SIG-M5 (cell line): ENCODE results near the gene SUGP2.

Experiments used
- DNase-seq: peaks from one replicate; lab custom pipeline; 2025; lab: John Stamatoyannopoulos, UW

The SUGP2 gene

DNA sequence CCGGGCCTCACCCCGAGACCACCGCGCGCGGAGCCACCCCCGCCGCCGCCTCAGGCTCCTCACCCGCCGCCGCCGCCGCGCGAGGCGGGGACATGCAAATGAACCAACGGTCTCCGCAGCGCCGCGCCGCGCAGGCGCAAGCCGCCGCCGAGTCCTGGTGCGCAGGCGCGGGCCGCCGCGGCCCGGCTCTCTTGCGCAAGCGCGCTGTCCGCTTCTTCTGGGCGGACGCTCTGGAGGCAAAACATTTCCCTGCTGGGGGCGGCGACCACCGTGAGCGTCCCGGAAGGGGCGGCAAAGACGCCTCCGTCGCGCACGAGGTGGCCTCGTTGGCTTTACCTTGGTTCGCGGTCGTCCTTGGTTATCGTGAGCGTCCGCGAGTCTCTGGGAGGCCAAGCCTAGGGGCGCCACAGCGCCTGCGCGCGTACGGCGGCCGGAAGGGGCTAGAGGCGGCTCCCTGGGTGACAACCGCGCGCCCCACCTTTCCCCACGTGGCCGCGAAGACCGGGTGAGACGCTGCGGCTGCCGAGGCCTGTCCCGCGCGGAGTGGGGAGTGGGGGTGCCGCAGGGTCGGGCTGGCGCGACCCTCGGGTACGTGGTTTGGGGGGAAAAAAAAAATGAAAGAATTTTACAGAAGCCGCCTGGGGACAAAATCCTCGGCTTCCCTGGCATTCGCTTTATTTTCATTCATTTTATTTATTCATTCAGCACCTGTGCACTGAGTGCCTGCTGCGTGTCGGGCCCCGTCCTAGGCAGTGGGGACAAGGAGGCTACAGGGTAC lies at the start of gene SUGP2, which contains the start of gene ARMC6:
Gene SUGP2 (minus strand): TSS at position 92 of the 778 bp plus-strand sequence. CDS start 2,446 bp downstream, outside the sequence.
Gene ARMC6 (plus strand): TSS at position 178 of the 778 bp plus-strand sequence. CDS start 607 bp downstream, outside the sequence.
- peak; percentile 58 for DNase-seq

DNA sequence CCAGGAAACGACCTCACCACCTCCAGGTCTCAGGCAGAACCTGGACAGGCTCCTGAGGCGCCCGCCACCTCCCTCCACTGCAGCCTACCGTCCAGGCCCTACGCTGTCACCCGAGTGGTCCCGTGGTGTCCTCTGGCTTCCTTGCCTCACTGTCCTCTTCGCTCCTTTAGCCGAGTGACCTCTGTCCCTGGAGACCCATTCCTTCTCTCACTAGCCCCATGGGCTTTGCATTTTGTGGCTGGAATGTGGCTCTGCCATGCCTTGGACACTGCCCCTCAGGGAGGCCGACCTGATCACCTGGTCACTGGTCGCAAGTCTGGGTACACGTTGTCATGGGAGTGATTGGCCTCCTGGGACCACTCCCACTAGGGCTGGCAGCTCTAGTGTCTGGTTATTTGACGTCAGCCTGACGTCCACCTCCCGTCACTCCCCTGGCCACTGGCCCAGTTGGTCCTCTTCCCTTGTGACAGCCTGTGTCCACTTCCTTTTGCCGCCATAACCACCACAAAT lies 48.4 kb upstream of the SUGP2 start:
- no peak for DNase-seq

DNA sequence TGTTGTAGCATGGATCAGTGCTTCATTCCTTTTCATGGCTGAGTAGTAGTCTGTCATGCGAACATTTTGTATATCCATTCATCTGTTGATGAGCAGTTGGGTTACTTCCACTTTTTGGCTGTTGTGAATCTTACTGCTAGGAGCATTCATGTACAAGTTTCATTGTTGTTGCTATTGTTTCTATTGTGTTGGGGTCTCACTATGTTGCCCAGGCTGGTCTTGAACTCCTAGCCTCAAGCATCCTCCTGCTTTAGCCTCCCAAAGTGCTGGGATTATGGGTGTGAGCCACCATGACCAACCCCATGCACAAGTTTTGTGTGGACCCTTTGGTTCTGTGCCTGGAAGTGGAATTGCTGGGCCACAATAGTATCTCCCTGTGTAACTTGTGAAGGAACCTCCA lies 46.3 kb upstream of the SUGP2 start:
- DNase-seq = no peak

DNA sequence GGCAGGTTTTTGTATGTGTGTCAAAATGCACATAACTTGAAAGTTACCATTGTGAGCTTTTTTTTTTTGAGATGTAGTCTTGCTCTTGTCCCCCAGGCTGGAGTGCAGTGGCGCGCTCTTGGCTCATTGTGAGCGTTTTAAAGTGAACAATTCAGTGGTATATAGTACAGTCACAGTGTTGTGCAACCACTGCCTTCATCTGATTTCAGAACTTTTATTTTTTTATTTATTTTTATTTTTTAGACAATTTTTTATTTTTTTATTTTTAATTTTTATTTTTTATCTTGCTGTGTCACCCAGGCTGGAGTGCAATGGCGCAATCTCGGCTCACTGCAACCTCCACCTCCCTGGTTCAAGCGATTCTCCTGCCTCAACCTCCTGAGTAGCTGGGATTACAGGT lies 45.5 kb upstream of the SUGP2 start:
- no peak for DNase-seq

DNA sequence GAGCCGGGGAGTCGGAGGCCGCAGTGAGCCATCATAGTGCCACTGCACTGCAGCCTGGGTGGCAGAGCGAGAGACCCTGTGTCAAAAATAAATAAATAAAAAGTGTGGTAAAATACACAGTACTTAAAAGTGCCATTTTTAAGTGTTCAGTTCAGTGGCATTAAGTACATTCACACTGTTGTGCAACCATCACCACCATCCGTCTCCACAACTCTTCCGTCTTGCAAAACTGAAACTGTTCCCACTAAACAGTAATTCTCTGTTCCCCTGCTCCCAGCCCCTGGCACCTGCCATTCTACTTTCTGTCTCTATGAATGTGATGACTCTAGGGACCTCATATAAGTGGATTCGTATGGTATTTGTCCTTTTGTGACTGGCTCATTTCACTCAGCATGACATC lies 43.8 kb upstream of the SUGP2 start:
- no peak for DNase-seq

DNA sequence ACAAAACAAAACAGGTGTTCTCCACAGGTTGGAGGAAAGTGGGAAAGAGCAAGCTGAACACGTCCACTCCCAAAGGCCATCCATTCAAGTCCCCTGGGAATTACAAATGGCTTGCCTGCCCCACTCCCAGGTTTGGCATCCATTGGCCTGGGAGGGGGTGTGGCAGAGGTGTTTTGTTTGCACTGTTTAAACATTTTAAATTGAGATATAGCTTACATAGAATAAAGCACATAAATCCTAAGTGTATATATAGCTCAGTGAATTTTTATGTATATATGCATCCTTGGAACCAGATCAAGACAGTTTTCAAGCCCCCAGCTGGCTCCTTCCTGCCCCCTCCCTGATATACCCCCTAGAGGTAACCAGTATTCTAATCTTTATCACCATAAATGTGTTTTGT lies 43.2 kb upstream of the SUGP2 start:
- DNase-seq = no peak

DNA sequence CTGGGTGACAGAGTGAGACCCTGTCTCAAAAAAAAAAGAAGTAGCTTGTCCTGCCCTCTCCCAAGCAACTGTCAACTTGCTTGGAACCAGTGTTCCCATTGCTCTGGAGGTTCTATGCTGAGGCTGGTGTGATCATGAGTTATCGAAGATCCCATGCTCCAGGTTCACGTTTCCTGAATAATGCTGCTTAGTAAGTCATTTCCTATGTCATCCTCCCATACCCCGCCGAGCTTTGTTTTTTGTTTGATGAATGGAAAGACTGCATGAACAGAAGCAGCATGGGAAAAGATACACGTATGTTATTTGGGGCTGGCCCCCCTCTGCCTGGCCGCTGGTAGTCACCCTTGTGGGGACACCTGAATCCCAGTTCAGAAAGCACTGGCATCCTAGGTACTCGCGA lies 41.8 kb upstream of the SUGP2 start:
- no peak for DNase-seq

DNA sequence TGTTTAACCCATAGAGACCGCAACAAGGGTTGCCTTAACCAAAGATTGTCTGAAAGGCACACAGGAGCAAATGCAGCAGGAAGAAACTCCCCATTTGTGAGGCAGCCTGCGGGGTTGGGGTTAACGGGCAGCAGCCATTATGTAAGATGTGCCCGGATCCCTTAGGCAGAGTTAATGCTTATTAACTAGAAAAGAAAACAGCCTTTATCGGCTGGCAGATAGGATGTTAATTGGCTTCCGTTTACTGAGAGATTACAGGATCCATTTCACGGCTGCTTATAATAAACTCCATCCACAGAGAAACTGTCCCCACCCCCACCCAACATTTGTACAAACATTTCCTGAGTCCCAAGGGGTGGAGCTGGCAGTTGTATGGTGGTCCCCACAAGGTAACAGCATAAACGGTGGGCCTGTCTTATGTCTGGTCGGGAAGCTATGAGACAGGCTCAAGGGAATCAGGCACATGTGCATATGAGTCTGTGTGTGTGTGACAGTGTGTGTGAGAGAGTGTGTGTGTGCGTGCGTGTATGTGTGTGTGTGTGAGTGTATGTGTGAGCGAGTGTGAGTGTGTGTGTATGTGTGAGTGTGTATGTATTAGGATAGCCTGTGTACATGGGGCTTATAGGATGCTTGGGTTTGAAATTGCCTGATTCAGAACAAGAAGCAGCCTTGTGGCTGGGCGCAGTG lies 41.0 kb upstream of the SUGP2 start:
- no peak for DNase-seq

DNA sequence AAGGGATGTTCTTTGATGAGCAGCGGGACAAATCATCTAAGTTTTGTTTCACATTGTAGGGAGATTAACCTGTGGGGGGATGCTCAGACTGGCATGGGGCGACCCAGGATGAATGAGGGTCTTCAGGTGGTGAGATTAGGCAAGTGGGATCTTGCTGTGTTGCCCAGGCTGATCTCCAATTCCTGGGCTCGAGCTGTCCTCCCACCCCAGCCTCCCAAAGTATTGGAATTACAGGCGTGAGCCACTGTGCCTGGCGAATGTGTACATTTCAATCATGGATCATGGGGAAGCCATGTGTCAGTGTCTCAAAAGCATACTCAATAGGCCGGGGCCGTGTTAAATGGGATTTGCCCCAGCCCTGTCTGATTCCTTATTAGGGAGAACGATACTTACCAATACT lies 38.6 kb upstream of the SUGP2 start:
- DNase-seq = no peak

DNA sequence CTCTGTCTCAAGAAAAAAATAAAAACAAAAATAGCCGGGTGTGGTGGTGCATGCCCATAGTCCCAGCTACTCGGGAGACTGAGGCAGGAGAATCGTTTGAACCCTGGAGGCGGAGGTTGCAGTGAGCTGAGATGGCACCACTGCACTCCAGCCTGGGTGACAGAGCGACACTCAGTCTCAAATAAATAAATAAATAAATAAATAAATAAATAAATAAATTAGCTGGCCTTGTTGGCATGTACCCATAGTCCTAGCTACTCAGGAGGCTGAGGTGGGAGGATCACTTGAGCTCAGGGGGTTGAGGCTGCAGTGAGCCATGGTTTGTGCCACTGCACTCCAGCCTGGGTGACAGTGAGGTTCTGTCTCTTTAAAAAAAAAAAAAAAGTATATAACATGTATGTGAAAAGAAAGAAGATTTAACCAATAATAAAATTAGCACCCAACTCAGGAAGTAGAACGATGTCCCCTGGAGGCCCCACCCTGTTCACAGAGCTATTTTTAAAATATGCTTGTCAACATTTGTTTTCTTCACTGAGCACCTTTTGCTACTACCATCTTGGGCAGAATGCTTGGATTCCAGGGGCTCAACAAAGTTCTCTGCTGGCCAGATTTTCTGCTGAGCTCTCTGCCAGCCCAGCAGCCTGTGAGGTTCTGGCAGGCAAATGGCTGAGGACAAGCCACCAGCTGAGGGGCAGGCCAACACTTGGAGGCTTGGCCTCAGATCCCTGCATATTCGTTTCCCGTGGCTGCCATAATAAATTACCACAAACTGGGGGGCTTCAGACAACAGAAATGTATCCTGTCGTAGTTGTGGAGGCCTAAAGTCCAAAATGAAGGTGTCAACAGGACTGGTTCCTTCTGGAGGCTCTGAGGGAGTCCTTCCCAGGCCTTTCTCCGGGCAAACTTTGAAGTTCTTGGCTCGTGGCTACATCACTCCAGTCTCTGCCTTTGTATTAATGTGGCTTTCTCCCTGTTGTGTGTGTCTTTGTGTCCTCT lies 35.6 kb upstream of the SUGP2 start:
- no peak for DNase-seq

DNA sequence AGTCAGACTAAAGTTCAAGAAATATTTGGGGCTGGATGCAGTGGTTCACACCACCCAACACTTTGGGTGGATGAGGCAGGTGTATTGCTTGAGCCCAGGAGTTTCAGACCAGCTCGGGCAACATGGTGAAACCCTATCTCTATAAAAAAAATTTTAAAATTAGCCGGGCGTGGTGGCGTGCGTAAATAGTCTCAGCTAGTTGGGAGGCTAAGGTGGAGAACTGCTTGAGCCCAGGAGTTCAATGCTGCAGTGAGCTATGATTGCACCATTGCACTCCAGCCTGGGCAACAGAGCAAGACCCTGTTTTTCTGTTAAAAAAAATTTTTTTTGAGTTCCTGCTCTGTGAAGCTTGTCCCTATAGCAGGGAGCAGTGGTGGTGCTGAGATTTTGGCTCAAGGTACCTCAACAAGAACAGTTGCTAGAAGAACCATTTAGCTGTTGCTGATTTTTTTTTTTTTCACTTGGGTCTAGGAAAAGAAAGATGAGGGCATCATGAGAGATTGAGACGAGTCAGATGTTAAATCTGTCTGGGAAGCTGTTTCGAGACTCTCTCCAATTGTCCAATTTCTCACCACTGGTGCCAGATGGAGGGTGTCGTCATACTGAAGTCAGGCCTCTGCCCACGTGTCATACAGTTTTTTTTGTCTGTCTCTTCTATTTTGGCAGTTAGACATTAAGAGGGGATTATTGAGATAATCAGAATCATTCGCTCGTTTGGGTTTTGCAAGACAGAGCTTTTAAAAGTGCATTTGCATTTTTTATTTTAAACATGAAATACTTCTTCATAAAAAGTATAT lies 34.2 kb upstream of the SUGP2 start:
- DNase-seq = no peak

DNA sequence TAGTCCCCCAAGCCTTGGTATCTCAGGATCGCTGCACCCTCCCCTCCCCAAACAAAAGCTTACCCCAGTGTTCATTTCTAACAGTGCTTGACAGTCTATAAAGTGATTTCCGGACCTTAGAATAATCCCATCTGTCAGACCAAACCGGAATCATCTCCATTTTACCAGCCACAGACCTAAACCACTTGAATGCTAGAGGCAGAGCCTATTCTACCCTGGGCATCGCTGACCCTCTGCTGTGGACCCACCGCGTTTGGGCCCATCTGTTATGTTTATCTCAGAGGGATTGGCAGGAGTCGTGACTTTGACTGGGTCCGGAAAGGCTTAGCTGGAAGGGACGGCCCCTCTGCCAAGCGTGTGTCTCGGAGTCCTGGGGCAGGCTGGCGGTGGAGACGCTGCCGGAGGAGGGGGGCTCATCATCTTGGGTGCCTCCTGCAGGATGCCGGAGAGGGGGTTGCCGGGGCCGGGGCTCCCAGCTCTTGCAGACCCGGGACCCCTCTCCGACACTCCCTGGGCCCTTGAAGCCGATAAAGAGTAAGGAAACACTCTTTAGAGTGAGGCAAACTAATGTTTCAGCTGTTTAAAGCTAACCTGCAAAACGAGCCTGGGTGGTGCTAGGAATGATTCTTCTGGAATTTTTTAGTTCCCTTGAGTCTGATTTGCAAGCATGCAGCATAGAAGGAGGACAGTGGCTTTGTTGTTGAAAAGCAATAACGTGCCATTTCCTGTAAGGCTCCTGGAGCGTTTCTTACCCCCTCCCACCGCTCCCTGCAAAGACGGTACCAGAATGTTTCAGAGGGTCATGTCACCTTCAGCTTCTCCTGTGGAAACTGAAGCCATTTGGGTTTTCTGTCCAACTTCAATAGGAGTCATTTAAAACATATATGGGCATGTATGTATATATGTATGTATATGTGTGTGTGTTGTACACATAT lies 31.8 kb upstream of the SUGP2 start:
- no peak for DNase-seq

DNA sequence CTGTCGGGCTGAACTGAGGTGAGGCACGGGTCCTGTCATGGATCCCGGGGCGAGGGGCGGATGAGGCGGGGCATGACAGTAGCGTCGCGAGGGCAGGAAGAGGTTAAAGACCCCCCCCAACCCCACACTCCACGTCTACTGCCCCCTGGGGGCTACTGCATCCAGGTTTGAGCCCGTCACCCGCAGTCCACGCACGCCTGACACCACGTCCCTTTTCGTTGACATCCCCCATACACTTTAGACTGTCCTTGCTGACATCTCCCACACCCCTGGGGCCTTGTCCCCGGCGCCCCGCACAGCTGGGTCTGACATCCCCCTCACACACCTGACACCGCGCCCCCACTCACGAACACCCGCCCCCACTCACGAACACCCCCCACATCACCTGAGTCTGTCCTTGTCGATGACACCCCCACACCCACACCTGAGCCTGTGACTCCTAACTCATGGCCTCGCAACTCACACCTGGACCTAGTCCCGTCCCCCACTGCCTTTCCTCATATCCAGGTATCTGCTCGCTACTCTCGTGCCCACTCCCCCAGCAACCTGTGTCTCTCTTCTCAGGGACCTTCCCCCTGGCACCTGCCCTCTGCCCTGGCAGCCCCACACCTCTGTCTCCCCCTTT lies 30.9 kb upstream of the SUGP2 start:
- DNase-seq = no peak

DNA sequence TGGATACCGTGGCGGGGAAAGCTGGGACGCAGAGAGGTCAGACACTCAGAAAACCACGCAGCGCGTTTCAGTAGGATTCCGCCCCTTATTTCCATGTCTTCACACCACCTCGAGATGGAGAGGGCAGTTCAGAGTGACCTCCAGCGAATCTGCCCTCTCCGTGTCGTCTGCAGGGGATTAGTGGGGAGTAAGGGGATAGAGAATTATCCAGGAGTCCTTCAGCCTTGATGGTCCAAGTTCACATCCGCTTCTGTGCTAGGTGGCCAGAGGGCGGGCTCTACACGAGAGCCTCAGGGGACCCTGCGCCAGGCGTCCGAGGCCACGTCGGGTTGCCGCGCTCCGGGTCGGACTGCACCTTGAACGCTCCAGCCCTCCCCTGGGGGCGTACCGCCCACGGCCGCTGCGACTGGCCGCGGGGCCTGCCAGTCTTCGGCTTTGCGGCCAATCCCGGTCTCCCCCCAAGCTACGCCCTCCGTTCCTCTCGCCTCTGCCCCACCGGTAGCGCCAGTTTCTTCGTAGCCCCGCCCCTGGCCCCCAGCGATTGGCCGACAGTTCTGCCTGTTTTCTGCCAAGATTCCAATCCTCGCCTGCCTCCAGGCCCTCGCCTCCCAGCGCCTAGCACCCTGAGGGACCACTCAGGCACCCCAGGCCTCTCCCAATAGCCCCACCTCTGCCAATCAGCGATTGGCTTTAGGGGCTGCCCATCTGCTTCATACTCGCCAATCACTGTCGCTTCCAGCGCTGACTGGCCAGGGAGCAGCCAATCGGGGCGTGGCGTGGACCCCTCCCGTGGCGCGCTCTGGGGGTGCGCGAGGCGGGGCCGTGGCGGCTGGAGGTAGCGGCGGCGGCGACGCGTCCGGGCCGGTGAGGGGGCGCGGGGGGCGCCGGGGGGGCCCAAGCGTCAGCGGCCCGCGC lies 30.1 kb upstream of the SUGP2 start, which contains the start of gene SLC25A42:
Gene SLC25A42 (plus strand): TSS at position 812 of the 915 bp plus-strand sequence. CDS start 32,131 bp downstream, outside the sequence.
- DNase-seq = peak; percentile 96

DNA sequence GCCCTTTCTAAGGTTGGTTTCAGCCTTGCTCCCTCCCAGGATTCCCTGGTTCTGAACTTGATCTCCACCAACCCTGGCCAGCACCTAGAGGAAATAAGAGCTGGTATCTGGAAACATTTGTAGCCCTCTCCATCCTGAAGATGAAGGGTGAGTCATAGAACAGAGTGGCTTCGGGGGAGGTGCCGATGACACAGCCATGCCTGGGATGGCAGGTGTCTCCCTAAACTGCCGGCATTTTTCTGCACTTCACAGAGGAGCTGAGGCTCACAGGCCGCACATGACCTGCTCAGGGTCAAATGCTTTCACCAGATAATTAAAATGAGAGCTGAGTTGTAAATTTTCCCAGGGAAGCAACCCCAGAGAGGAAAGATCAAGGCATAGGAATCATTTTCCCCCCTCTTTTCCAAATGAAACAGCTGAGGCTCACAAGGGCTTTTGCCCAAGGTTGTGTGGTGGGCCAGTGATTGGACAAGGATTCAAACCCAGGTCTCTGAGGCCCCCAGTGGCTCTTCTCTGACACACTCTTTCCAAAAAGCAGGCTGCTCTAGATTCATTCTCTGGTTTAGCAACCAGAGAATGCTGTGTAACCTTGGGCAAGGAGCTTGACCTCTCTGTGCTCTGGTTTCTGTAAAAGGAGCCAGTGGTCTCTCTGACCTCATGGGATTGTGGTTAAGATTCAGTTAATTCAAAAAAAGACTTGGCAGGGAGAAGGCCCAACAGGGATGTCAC lies 29.3 kb upstream of the SUGP2 start:
- DNase-seq = no peak

DNA sequence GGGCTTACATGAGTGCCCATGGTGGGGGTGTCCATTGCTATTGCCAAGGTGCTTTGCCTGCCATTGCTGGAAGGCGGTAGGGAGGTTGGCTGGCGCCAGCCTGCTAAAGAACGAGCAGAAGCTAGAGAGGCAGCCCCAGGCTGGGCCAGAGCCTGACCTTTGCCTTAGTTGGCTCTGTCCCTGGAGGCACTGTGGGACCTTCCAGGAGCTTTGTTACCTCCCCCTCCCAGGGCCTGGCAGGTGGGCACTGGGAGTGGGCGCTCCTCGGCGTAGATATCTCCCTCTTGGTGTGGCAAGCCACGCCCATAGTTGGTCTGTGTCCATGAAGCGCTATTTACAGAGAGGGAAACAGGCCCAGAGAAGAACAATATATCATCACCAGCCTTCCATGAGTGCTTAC lies 28.2 kb upstream of the SUGP2 start:
- DNase-seq = no peak

DNA sequence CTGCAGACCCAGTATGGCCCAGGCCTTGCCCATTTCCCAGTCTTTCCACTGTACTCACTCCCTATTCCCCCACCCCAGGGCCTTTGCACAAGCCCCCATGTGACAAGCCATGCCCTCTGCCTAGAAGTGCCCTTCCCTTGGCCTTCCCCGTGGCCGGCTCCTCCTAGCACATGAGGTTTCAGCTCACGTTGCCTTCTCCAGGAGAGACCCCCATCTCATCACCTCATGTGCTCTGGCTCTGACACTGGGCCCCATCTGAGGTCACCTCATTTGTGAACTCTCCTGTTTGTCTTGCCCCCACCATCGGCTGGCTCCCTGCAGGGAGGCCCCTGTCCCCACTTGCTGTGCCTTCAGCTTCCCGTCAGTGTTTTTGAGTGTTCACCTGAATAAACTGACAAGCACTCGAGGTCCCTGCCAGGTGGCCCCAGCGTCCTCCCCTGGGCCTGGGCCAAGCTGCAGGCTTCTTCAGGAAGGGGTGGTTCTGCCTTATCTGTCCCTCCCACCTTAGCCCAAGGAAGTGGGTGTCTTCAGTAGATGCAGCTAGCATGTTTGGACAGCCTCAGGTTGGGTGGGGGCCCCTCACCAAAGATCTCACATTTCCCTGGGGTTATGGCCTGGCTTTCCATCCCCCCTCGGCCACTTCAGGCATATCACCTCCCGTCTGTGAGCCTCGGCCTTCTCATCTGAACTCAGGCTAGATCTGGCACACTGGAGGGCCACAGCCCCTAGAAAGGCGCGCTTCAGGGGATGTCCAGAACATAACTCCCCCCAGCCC lies 26.7 kb upstream of the SUGP2 start:
- no peak for DNase-seq
